PFSK-1 (cell line): ENCODE measurements around the gene ZEB2.

ENCODE experiments used
- FOXP2 ChIP-seq: optimal IDR thresholded peaks from 2 replicates; pipeline ENCODE3; 2011; ENCODE audit warnings: borderline replicate concordance, control low read depth, inconsistent platforms; ENCODE audit not compliant: insufficient read depth; ENCODE audit errors: extremely low read length, extremely low read depth
- POLR2AphosphoS5 ChIP-seq: IDR thresholded peaks from 2 replicates; pipeline ENCODE4 v1.6.1; 2012; ENCODE audit warnings: low read depth, mild to moderate bottlenecking, control low read depth, low read length, moderate library complexity
- REST ChIP-seq, 2 experiments: IDR thresholded peaks; 2 replicates each; pipeline versions ENCODE4 v1.6.1 to v1.8.0; 2011 to 2012; ENCODE audit warnings: low read depth in 2 of 2, low read length in 2 of 2, control low read depth in 1 of 2, inconsistent platforms in 1 of 2, mild to moderate bottlenecking in 1 of 2, moderate library complexity in 1 of 2; ENCODE audit not compliant: insufficient read depth in 1 of 2
- SIN3A ChIP-seq: IDR thresholded peaks from 2 replicates; pipeline ENCODE4 v1.6.1; 2012; ENCODE audit warnings: mild to moderate bottlenecking, low read length, moderate library complexity, borderline replicate concordance; ENCODE audit not compliant: insufficient read depth
- TAF1 ChIP-seq: IDR thresholded peaks from 2 replicates; pipeline ENCODE4 v1.6.1; 2012; ENCODE audit warnings: low read length, control low read depth, borderline replicate concordance; ENCODE audit not compliant: insufficient read depth

GRCh38 chr2:144452169-144452988, 67.5 kb downstream of the ZEB2 start:
- no peak for TF ChIP-seq POLR2AphosphoS5
- no peak for TF ChIP-seq REST (IDR thresholded peaks at IDR 0.05; ENCODE audit: insufficient read depth in 1 of 2, low read depth in 2 of 2, low read length in 2 of 2)
- no peak for TF ChIP-seq TAF1
- no peak for TF ChIP-seq FOXP2
- TF ChIP-seq SIN3A: no peak
